ENCODE results near the gene CA9.

Gene CA9

GRCh38 chr9:35685506-35685905 lies 11.8 kb downstream of the CA9 start:
- no peak for TF ChIP-seq CTCF (IDR thresholded peaks at IDR 0.05; ENCODE audit: control insufficient read depth, extremely low read depth, insufficient read depth)
- H3K4me3 ChIP-seq (ENCODE audit: low read depth, low read length), result no peak overlapping the region

DNA sequence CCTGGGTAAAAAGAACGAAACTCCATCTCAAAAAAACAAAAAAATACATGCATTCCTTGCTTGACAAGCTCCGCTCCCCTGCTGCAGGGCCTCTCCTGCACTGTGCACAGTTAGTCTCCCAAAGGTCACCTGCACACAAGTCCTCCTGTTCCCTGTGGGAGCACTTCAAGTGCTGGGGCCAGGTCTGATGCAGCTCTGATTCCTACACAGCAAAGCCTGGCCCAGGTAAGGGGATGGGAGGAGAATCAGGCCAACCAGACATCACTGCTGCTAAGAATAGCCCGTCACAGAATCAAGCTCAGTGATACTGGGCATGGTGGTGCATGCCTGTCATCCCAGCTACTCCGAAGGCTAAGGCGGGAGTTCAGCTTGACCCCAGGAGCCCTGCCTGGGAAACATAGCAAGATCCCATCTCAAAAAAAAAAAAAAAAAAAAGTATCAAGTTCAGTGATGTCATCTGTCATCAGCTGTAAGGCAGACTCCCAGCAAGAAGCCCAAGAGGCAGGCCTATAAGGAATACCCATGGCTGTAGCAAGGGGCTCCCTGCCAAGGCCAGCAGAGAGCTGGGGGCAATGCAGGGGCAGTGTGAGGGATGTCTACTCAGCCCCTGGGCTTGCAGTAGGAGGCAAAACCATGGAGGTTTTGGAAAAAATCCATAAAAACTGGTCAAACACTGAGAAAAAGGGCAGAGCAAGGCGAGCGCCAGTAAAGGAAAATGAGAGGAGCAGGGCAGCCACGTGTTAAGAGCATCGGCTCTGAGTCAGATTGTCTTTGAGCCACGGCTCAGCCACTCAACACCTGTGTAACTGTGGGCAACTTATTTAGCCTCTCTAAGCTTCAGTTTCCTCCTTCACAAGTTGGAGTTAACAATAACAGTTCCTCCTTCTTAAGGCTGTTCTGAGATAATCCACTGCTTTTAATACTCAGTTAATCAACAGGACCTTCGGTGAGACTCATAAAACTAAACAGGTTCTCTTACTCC lies 12.8 kb downstream of the CA9 start:
- no peak for DNase-seq (ENCODE audit: low read depth)
- no peak overlapping the region for H3K4me3 ChIP-seq (ENCODE audit: low read depth, low read length)
- TF ChIP-seq CTCF (IDR thresholded peaks at IDR 0.05; ENCODE audit: control insufficient read depth, extremely low read depth, insufficient read depth), result no peak

More at GRCh38 chr9:35685506-35685905, 11.8 kb downstream of the CA9 start:
- no peak for DNase-seq (ENCODE audit: low read depth)

- no peak for DNase-seq (ENCODE audit: low read depth)
- no peak for TF ChIP-seq CTCF (IDR thresholded peaks at IDR 0.05; ENCODE audit: control insufficient read depth, extremely low read depth, insufficient read depth)
- no peak overlapping the region for H3K4me3 ChIP-seq (ENCODE audit: low read depth, low read length)
These were observed 13.6 kb downstream of the CA9 start for GRCh38 chr9:35687306-35687705.

DNA sequence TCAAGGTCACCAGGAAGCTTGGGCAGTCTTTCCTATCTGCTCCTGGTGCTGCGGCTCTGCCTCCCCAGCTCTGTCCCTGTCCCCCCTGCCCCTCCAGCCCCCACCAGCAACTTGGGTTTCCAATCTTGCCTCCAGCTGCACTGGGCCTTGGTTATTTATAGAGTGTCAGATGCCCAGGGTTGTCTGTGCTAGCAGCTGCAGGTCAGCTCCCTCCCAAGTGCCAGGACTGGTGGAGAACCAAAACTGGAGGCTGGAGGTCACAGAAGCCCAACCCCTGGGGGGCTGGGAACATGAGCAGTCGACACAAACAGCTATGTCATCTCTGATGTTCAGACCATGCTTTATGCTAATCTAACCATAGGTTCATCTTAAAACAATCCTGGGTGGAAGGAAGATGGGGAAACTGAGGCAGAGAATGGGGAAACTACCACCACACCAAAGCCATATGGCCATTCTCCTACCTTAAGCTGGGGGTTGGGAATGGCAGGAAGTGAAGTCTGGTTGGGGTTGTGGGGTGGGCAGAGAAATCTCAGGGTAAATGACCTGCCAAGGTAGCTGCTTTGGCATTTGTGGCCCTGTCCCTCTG lies 14.3 kb downstream of the CA9 start:
- DNase-seq (ENCODE audit: low read depth), result no peak
- H3K4me3 ChIP-seq (ENCODE audit: low read depth, low read length), result no peak overlapping the region
- no peak for TF ChIP-seq CTCF (IDR thresholded peaks at IDR 0.05; ENCODE audit: control insufficient read depth, extremely low read depth, insufficient read depth)

- no peak for TF ChIP-seq CTCF (IDR thresholded peaks at IDR 0.05; ENCODE audit: control insufficient read depth, extremely low read depth, insufficient read depth)
- no peak for DNase-seq (ENCODE audit: low read depth)
- no peak overlapping the region for H3K4me3 ChIP-seq (ENCODE audit: low read depth, low read length)
These were observed 15.1 kb downstream of the CA9 start for GRCh38 chr9:35688558-35689541.

DNA sequence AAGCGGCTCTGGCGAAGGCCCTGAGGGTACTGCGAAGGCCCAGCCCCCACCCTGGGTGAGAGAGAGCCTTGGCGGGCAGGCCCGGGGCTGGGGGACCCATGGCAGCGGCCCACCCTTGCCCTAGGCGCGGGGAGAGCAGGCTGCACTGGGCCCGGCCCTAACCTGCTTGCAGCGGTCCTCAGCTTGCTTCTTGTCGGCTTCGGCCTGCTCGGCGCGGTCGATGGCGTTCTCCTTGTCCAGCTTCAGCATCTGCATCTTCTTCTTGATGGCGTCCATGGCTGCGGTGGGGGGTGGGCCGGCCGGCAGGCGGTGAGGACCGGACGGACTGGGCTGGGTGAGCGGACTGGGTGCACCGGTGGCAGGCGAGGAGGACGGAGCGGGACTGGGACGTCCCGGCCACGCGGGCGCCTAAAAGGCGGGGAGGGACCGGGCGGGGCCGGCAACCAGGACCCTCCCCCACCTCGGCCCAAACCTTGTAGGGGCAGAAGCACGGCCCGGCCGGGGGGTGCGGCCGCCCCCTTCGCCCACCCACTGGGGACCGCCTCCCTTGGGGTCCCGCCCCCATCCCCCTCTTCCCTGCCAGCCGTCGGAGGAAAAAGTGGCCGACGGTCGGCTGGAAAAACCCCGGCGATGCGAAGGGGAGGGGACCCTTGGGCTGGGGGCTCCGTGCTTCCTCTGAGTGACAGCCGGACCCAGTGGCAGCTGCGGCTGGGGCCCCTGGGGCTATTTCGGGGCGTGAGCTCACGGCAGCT lies 16.0 kb downstream of the CA9 start, which contains the start of gene TPM2:
TSS of gene TPM2 (minus strand) at position 384 of the 752 bp plus-strand sequence. CDS start at position 276, 108 bp downstream.
- no peak for DNase-seq (ENCODE audit: low read depth)
- TF ChIP-seq CTCF (IDR thresholded peaks at IDR 0.05; ENCODE audit: control insufficient read depth, extremely low read depth, insufficient read depth), result no peak
- peak within 1 kb of the TSS; percentile 58 for H3K4me3 ChIP-seq (ENCODE audit: low read depth, low read length)

All from LNCaP clone FGC (cell line).